ENCODE measurements around the gene PER1. TPM values are rescaled to one million over a fixed set of nuclear protein-coding genes. Genes with fewer than 3 reads are reported as not detected.

Gene PER1
- total and polyA plus RNA-seq, 2 of the 13 experiments (the other 11 are each of a cell fraction or from before 2014, with no cell fraction given): 2.6 to 3.6 TPM

GRCh38 chr17:8150194-8151119, 1.7 kb downstream of the PER1 start (continued):
- TF ChIP-seq MEIS2 (CRISPR knock-in tag; IDR thresholded peaks at IDR 0.05) (no peak), MAX (IDR thresholded peaks at IDR 0.05) (no peak)

- Histone ChIP-seq H2AFZ (ENCODE audit: low read length) (no peak overlapping the region), H3K4me1 (ENCODE audit: insufficient read depth, low read length) (peaks cover 34% of the 10 kb centered on the region), H3K79me2 (ENCODE audit: insufficient read depth, low read length) (peaks cover 4% of the 10 kb centered on the region), H3K4me3 (replicated peaks in 1 of 3; ENCODE audit: insufficient read depth in 1 of 3, low read depth in 2 of 3, low read length in 3 of 3) (no peak overlapping the region), H3K36me3 (replicated peaks in 1 of 2; ENCODE audit: control insufficient read depth in 1 of 2, insufficient read depth in 2 of 2, low read length in 2 of 2) (peaks cover 16 to 34% of the 10 kb centered on the region in 2 experiments; a peak in 4 of 5 replicates), H3K4me2 (ENCODE audit: low read depth, low read length) (no peak overlapping the region), H3K9me3 (ENCODE audit: low read length) (no peaks in the 10 kb centered on the region), H3K27ac (ENCODE audit: extremely low read length, insufficient read depth, low read length) (no peak overlapping the region), H4K20me1 (ENCODE audit: insufficient read depth, low read length) (no peaks in the 10 kb centered on the region), H3K9ac (ENCODE audit: insufficient read depth, low read depth, low read length) (no peak overlapping the region), H3K27me3 (ENCODE audit: control insufficient read depth in 1 of 2, insufficient read depth in 2 of 2, low read length in 2 of 2) (no peaks in the 10 kb centered on the region)
- ATAC-seq (no peak), DNase-seq (ENCODE audit: low spot score) (no peak), FAIRE-seq (no peak)
- 96% methylated on average over 25 of the region's 29 CpGs for whole genome bisulfite sequencing (ENCODE audit: low lambda C conversion rate)
- no TSS peak for BruUV-seq (replicated peaks)
- intact Hi-C loops (cut with micrococcal nuclease; ENCODE audit: unreplicated experiment) (loop anchor here (5.0 kb wide), 1 partner anchor 473 kb away; no protein-coding TSS in a partner anchor), in situ Hi-C loops (cut with HindIII; ENCODE audit: extremely low pct_ligation_motif_present, low pct_unique_long_range_greater_than_20kb) (no loop called here)
- TF ChIP-seq ZNF276 (CRISPR knock-in tag; IDR thresholded peaks at IDR 0.05; ENCODE audit: low read depth): no peak
- TF ChIP-seq NFATC3 (CRISPR knock-in tag; IDR thresholded peaks at IDR 0.05): no peak
- no peak for TF ChIP-seq ZNF720 (CRISPR knock-in tag; IDR thresholded peaks at IDR 0.05)
- no peak for TF ChIP-seq ATRX (CRISPR knock-in tag; IDR thresholded peaks at IDR 0.05; ENCODE audit: borderline replicate concordance)
- no peak for TF ChIP-seq FOSL1 (CRISPR knock-in tag; IDR thresholded peaks at IDR 0.05; ENCODE audit: borderline replicate concordance)
- TF ChIP-seq U2AF1 (optimal IDR thresholded peaks at IDR 0.05; ENCODE audit: low read depth, low read length): no peak
- no peak for TF ChIP-seq MAFG (CRISPR knock-in tag; IDR thresholded peaks at IDR 0.05)
- no peak for TF ChIP-seq ZBTB21 (CRISPR knock-in tag; IDR thresholded peaks at IDR 0.05)
- TF ChIP-seq THYN1 (CRISPR knock-in tag; IDR thresholded peaks at IDR 0.05; ENCODE audit: borderline replicate concordance, low read depth): no peak
- ChIA-PET CTCF (ENCODE audit: low intra/inter-chr PET ratio, low total read pairs) (no interaction called here), POLR2A (no interaction called here)
Observed at GRCh38 chr17:8149419-8150193, 2.6 kb downstream of the PER1 start.

All from HepG2 (cell line).